SK-N-SH treated with all-trans-retinoic acid at 6 μM for 48 hours (cell line): ENCODE measurements around the gene COL25A1.

Source experiments
- ATAC-seq: fragments of 200-7000 bp; cut with Tn5 transposase; 3 replicates; pipeline ENCODE4 v1.9.1; 2020; ENCODE audit warnings: mild to moderate bottlenecking, moderate library complexity
- ARNTL ChIP-seq: fragments of 450-650 bp; formaldehyde crosslinking; IDR thresholded peaks from 2 replicates; pipeline ENCODE4 v1.5.0; 2020; ENCODE audit warnings: low read depth, mild to moderate bottlenecking, moderate library complexity, borderline replicate concordance
- BACH2 ChIP-seq: fragments of 250-450 bp; sonication (Bioruptor Pico); IDR thresholded peaks from 2 replicates; pipeline ENCODE4 v1.9.0; 2021; ENCODE audit warnings: mild to moderate bottlenecking, borderline replicate concordance
- CREB5 ChIP-seq: fragments of 250-450 bp; sonication (Bioruptor Pico); IDR thresholded peaks from 2 replicates; pipeline ENCODE4 v1.5.1; 2020; ENCODE audit warnings: low read depth, mild to moderate bottlenecking, moderate library complexity
- CSDC2 ChIP-seq: fragments of 250-450 bp; sonication (Bioruptor Pico); IDR thresholded peaks from 2 replicates; pipeline ENCODE4 v1.5.0; 2020; ENCODE audit warnings: mild to moderate bottlenecking, moderate library complexity
- CSRNP3 ChIP-seq: fragments of 250-450 bp; sonication (Bioruptor Pico); IDR thresholded peaks from 2 replicates; pipeline ENCODE4 v1.5.1; 2021; ENCODE audit warnings: mild to moderate bottlenecking, moderate library complexity
- ESRRG ChIP-seq: fragments of 250-450 bp; sonication (Bioruptor Pico); IDR thresholded peaks from 2 replicates; pipeline ENCODE4 v1.6.1; 2021; ENCODE audit warnings: mild to moderate bottlenecking
- GLIS3 ChIP-seq: fragments of 250-450 bp; sonication (Bioruptor Pico); IDR thresholded peaks from 2 replicates; pipeline ENCODE4 v1.5.0; 2020; ENCODE audit warnings: mild to moderate bottlenecking, moderate library complexity
- ISL1 ChIP-seq: fragments of 250-450 bp; sonication (Bioruptor Pico); IDR thresholded peaks from 2 replicates; pipeline ENCODE4 v2.1.2; 2022; ENCODE audit warnings: mild to moderate bottlenecking, moderate library complexity
- OSR1 ChIP-seq: fragments of 250-450 bp; sonication (Bioruptor Pico); IDR thresholded peaks from 2 replicates; pipeline ENCODE4 v1.8.0; 2022; ENCODE audit warnings: moderate library complexity, mild to moderate bottlenecking, inconsistent platforms
- PATZ1 ChIP-seq: fragments of 250-450 bp; sonication (Bioruptor Pico); IDR thresholded peaks from 2 replicates; pipeline ENCODE4 v1.8.0; 2020; ENCODE audit warnings: mild to moderate bottlenecking, moderate library complexity, borderline replicate concordance
- POU6F1 ChIP-seq: fragments of 250-450 bp; sonication (Bioruptor Pico); IDR thresholded peaks from 2 replicates; pipeline ENCODE4 v1.8.0; 2021; ENCODE audit warnings: low read depth, mild to moderate bottlenecking, moderate library complexity, borderline replicate concordance
- PPARA ChIP-seq: fragments of 250-450 bp; sonication (Bioruptor Pico); IDR thresholded peaks from 2 replicates; pipeline ENCODE4 v1.5.0; 2020; ENCODE audit warnings: mild to moderate bottlenecking, borderline replicate concordance
- RARB ChIP-seq: fragments of 250-450 bp; sonication (Bioruptor Pico); IDR thresholded peaks from 2 replicates; pipeline ENCODE4 v1.8.0; 2021; ENCODE audit warnings: mild to moderate bottlenecking, moderate library complexity
- SNAI2 ChIP-seq: fragments of 250-450 bp; sonication (Bioruptor Pico); IDR thresholded peaks from 2 replicates; pipeline ENCODE4 v1.5.0; 2020; ENCODE audit warnings: mild to moderate bottlenecking, moderate library complexity
- TCF4 ChIP-seq: fragments of 250-450 bp; sonication (Bioruptor Pico); IDR thresholded peaks from 2 replicates; pipeline ENCODE4 v1.8.0; 2021; ENCODE audit warnings: mild to moderate bottlenecking, moderate library complexity, borderline replicate concordance
- TSHZ2 ChIP-seq: fragments of 250-450 bp; sonication (Bioruptor Pico); IDR thresholded peaks from 2 replicates; pipeline ENCODE4 v1.5.0; 2020; ENCODE audit warnings: mild to moderate bottlenecking, moderate library complexity
- ZC3H10 ChIP-seq: fragments of 250-450 bp; sonication (Bioruptor Pico); IDR thresholded peaks from 2 replicates; pipeline ENCODE4 v1.5.1; 2021; ENCODE audit warnings: mild to moderate bottlenecking, moderate library complexity
- ZFP3 ChIP-seq: fragments of 250-450 bp; sonication (Bioruptor Pico); IDR thresholded peaks from 2 replicates; pipeline ENCODE4 v1.5.0; 2020; ENCODE audit warnings: mild to moderate bottlenecking, moderate library complexity
- ZFP30 ChIP-seq: fragments of 450-650 bp; formaldehyde crosslinking; IDR thresholded peaks from 2 replicates; pipeline ENCODE4 v1.5.0; 2022; ENCODE audit warnings: mild to moderate bottlenecking, moderate library complexity
- ZNF70 ChIP-seq: fragments of 450-650 bp; formaldehyde crosslinking; IDR thresholded peaks from 2 replicates; pipeline ENCODE4 v1.5.0; 2020; ENCODE audit warnings: mild to moderate bottlenecking, moderate library complexity
- ZNF8 ChIP-seq: fragments of 450-650 bp; formaldehyde crosslinking; IDR thresholded peaks from 2 replicates; pipeline ENCODE4 v1.5.0; 2020; ENCODE audit warnings: mild to moderate bottlenecking, moderate library complexity

COL25A1 gene

GRCh38 chr4:109185548-109185947 lies 116.9 kb downstream of the COL25A1 start:
- no peak for TF ChIP-seq RARB (CRISPR knock-in tag)
- no peak for TF ChIP-seq BACH2 (CRISPR knock-in tag)
- no peak for TF ChIP-seq SNAI2 (CRISPR knock-in tag)
- no peak for TF ChIP-seq GLIS3 (CRISPR knock-in tag)
- no peak for TF ChIP-seq PPARA
- no peak for TF ChIP-seq CSRNP3 (CRISPR knock-in tag)
- TF ChIP-seq ZNF8 (CRISPR knock-in tag): no peak
- no peak for TF ChIP-seq PATZ1 (CRISPR knock-in tag)
- no peak for TF ChIP-seq CSDC2 (CRISPR knock-in tag)
- no peak for TF ChIP-seq ZFP3 (CRISPR knock-in tag)
- TF ChIP-seq CREB5 (CRISPR knock-in tag): no peak
- ATAC-seq: no peak

GRCh38 chr4:109184491-109184961 lies 117.9 kb downstream of the COL25A1 start:
- ATAC-seq: no peak
- TF ChIP-seq ZNF70 (CRISPR knock-in tag): no peak
- TF ChIP-seq POU6F1 (CRISPR knock-in tag): no peak
- TF ChIP-seq GLIS3 (CRISPR knock-in tag): no peak

GRCh38 chr4:109183931-109184490 lies 118.4 kb downstream of the COL25A1 start:
- no peak for ATAC-seq
- TF ChIP-seq POU6F1 (CRISPR knock-in tag) (no peak), CSRNP3 (CRISPR knock-in tag) (no peak), ZC3H10 (CRISPR knock-in tag) (no peak), ARNTL (CRISPR knock-in tag) (no peak), ZNF70 (CRISPR knock-in tag) (no peak)

- ATAC-seq: no peak
- no peak for TF ChIP-seq ESRRG (CRISPR knock-in tag)
- TF ChIP-seq OSR1 (CRISPR knock-in tag): no peak
- TF ChIP-seq ISL1 (CRISPR knock-in tag): no peak
- TF ChIP-seq ZNF8 (CRISPR knock-in tag): no peak
- no peak for TF ChIP-seq RARB (CRISPR knock-in tag)
- no peak for TF ChIP-seq POU6F1 (CRISPR knock-in tag)
- TF ChIP-seq TCF4 (CRISPR knock-in tag): no peak
- no peak for TF ChIP-seq ZFP3 (CRISPR knock-in tag)
- no peak for TF ChIP-seq SNAI2 (CRISPR knock-in tag)
- no peak for TF ChIP-seq ZFP30 (CRISPR knock-in tag)
- no peak for TF ChIP-seq TSHZ2 (CRISPR knock-in tag)
- no peak for TF ChIP-seq GLIS3 (CRISPR knock-in tag)
- no peak for TF ChIP-seq ZNF70 (CRISPR knock-in tag)
- TF ChIP-seq CSDC2 (CRISPR knock-in tag): no peak
Observed at GRCh38 chr4:109182696-109183095, 119.8 kb downstream of the COL25A1 start.
